VCaP (cell line): ENCODE measurements around the gene PPFIBP2.

Source experiments
- H3K27ac ChIP-seq: fragments of 450-650 bp; 2 replicates; pipeline ENCODE4 v1.5.1; 2017
- CTCF ChIP-seq: fragments of 450-650 bp; conservative IDR thresholded peaks from 2 replicates; pipeline ENCODE4 v1.5.1; 2017; ENCODE audit warnings: mild to moderate bottlenecking, moderate library complexity

PPFIBP2 gene

GRCh38 chr11:7570241-7570640 is 56.4 kb downstream of the PPFIBP2 start:
- H3K27ac ChIP-seq = peak overlapping the region; percentile 99
- TF ChIP-seq CTCF = no peak

- peak overlapping the region; percentile 99 for H3K27ac ChIP-seq
- TF ChIP-seq CTCF = no peak
Observed at GRCh38 chr11:7570938-7571521, 57.2 kb downstream of the PPFIBP2 start.

- peak overlapping the region; percentile 99 for H3K27ac ChIP-seq
- peak; percentile 96 for TF ChIP-seq CTCF
Observed at GRCh38 chr11:7571640-7572000, 57.8 kb downstream of the PPFIBP2 start.

- no peak; the same call in none of the 2 replicates for TF ChIP-seq CTCF
- peak overlapping the region; percentile 99 for H3K27ac ChIP-seq
Observed at GRCh38 chr11:7572001-7572712, 58.4 kb downstream of the PPFIBP2 start.

- H3K27ac ChIP-seq = peak overlapping the region; percentile 99
- no peak for TF ChIP-seq CTCF
Observed at GRCh38 chr11:7573193-7573557, 59.4 kb downstream of the PPFIBP2 start.

- no peak for TF ChIP-seq CTCF
- peak overlapping the region; percentile 99 for H3K27ac ChIP-seq
Observed at GRCh38 chr11:7573558-7574296, 59.9 kb downstream of the PPFIBP2 start.

- H3K27ac ChIP-seq = peak overlapping the region; percentile 99
- no peak for TF ChIP-seq CTCF
Observed at GRCh38 chr11:7574491-7575130, 60.8 kb downstream of the PPFIBP2 start.
